ENCODE data around the gene ARAP1. TPM values are rescaled to one million over a fixed set of nuclear protein-coding genes. Genes with fewer than 3 reads are reported as not detected.

Gene ARAP1
- total RNA-seq, 1 experiment from 2014 or later, result 73.6 TPM

DNA sequence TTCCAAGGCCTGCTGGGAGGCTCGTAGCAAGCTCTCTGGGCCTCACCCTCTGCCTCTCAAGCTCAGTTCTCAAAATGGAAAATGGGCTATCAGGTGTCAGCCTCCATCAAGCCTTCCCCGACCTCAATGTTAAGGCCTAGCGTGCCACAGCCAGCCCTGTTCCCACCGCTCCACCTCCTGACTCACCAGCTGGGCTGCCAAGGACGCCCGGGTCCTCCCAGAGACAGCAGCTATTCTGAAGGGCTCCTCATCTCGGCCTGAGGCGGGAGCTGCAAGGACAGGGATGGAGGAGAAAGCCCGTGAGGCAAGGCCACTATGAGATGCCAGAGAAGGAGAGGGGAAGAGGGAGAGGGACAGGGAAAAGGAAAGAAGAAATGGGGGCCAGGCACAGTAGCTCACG, 19.9 kb downstream of the ARAP1 start:
- CTCF ChIA-PET, result no interaction called here
- ATAC-seq, result no peak
- H3K9me3 ChIP-seq (ENCODE audit: control insufficient read depth, insufficient read depth, low read depth, low read length), result no peaks in the 10 kb centered on the region
- H3K4me3 ChIP-seq (ENCODE audit: low read depth in 2 of 2, low read length in 2 of 2), result no peak overlapping the region
- H3K36me3 ChIP-seq (ENCODE audit: control insufficient read depth, insufficient read depth, low read length), result no peaks in the 10 kb centered on the region
- in situ Hi-C loops (cut with HindIII; ENCODE audit: low pct_unique_long_range_greater_than_20kb, low sequenced_read_pairs) (no loop called here), intact Hi-C loops (cut with micrococcal nuclease; ENCODE audit: unreplicated experiment) (no loop called here)
- TF ChIP-seq POLR2AphosphoS5 (IDR thresholded peaks at IDR 0.05; ENCODE audit: low read depth, low read length) (no peak), SIN3A (IDR thresholded peaks at IDR 0.05; ENCODE audit: borderline replicate concordance, insufficient read depth, low read depth, low read length) (no peak), REST (IDR thresholded peaks at IDR 0.05; ENCODE audit: insufficient read depth in 1 of 2, low read depth in 2 of 2, low read length in 1 of 2) (no peak), CTCF (IDR thresholded peaks at IDR 0.05) (no peak), TCF7L2 (IDR thresholded peaks at IDR 0.05; ENCODE audit: low read depth, low read length) (no peak)
- H3K4me1 ChIP-seq (ENCODE audit: control insufficient read depth, insufficient read depth, low read length), result 0 out of 2 replicates have a peak, but pooled peaks cover 2% of the 10 kb centered on the region
- no TSS peak for BruUV-seq (replicated peaks)
- DNase-seq (ENCODE audit: low read depth, low spot score), result no peak
- no peaks in the 10 kb centered on the region for H3K27me3 ChIP-seq (ENCODE audit: control insufficient read depth, insufficient read depth, low read length)
- POLR2A ChIA-PET, result no interaction called here
- no peak overlapping the region for H3K27ac ChIP-seq (ENCODE audit: low read length)

DNA sequence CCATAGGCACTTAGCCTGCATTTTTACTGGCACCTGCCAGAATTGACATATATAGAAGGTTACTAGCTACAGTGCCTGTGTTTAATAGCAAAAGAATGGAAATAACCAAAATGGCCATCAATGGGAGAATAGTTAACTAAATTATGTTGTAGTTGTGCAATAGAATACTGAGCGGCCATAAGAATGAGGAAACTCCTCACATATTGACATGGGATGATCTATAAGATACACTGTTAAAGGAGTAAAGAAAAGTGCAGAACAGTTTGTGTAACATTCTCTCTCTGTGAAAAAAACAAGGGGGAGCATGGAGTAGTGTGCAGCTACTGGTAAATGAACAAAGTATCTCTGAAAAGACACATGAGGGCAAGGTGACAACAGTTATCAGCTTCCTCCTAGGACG, 21.5 kb downstream of the ARAP1 start:
- TF ChIP-seq TCF7L2 (IDR thresholded peaks at IDR 0.05; ENCODE audit: low read depth, low read length) (no peak), CTCF (IDR thresholded peaks at IDR 0.05) (no peak), SIN3A (IDR thresholded peaks at IDR 0.05; ENCODE audit: borderline replicate concordance, insufficient read depth, low read depth, low read length) (no peak), POLR2AphosphoS5 (IDR thresholded peaks at IDR 0.05; ENCODE audit: low read depth, low read length) (no peak), REST (IDR thresholded peaks at IDR 0.05; ENCODE audit: insufficient read depth in 1 of 2, low read depth in 2 of 2, low read length in 1 of 2) (no peak)
- H3K9me3 ChIP-seq (ENCODE audit: control insufficient read depth, insufficient read depth, low read depth, low read length), result no peaks in the 10 kb centered on the region
- H3K4me1 ChIP-seq (ENCODE audit: control insufficient read depth, insufficient read depth, low read length), result no peaks in the 10 kb centered on the region
- H3K4me3 ChIP-seq (ENCODE audit: low read depth in 2 of 2, low read length in 2 of 2), result no peak overlapping the region
- H3K27me3 ChIP-seq (ENCODE audit: control insufficient read depth, insufficient read depth, low read length), result no peaks in the 10 kb centered on the region
- H3K36me3 ChIP-seq (ENCODE audit: control insufficient read depth, insufficient read depth, low read length), result no peaks in the 10 kb centered on the region
- ChIA-PET POLR2A (interaction anchor here (0.7 kb wide), 1 partner anchor 81 kb away, joined by 3 read pairs; no protein-coding TSS in a partner anchor), CTCF (no interaction called here)
- in situ Hi-C loops (cut with HindIII; ENCODE audit: low pct_unique_long_range_greater_than_20kb, low sequenced_read_pairs), result no loop called here
- ATAC-seq, result no peak
- no peak for DNase-seq (ENCODE audit: low read depth, low spot score)
- H3K27ac ChIP-seq (ENCODE audit: low read length), result no peak overlapping the region
- BruUV-seq (replicated peaks), result no TSS peak
- intact Hi-C loops (cut with micrococcal nuclease; ENCODE audit: unreplicated experiment), result no loop called here

Measured in Panc1 (cell line).